Activated CD4-positive, alpha-beta memory T cell treated with anti-CD3 and anti-CD28 coated beads for 36 hours (primary cell): ENCODE data around the gene COL4A3. TPM values are rescaled to one million over a fixed set of nuclear protein-coding genes. Genes with fewer than 3 reads are reported as not detected.

Experiments used
- CTCF ChIA-PET: fragments of 350-600 bp; sonication (Branson Sonifier 250); formaldehyde crosslinking; loops from one replicate; lab custom pipeline; 2021; ENCODE audit warnings: antibody characterized with exemption, inconsistent platforms; lab: Charles Lee
- POLR2A ChIA-PET: fragments of 350-600 bp; sonication (Branson Sonifier 250); formaldehyde crosslinking; loops from one replicate; lab custom pipeline; 2021; ENCODE audit warnings: antibody characterized with exemption; lab: Charles Lee
- DNase-seq: peaks from one replicate; pipeline ENCODE4 v3.0.0-alpha.2; 2020
- H3K27ac Mint-ChIP-seq: one replicate; pipeline ENCODE4 v1.8.0; 2021; ENCODE audit warnings: mixed read lengths
- H3K27me3 Mint-ChIP-seq: one replicate; pipeline ENCODE4 v1.8.0; 2021; ENCODE audit warnings: mixed read lengths
- H3K36me3 Mint-ChIP-seq: one replicate; pipeline ENCODE4 v1.8.0; 2021; ENCODE audit warnings: mixed read lengths
- H3K4me1 Mint-ChIP-seq: one replicate; pipeline ENCODE4 v1.8.0; 2021; ENCODE audit warnings: low read depth, mixed read lengths
- H3K4me3 Mint-ChIP-seq: one replicate; pipeline ENCODE4 v1.8.0; 2021; ENCODE audit warnings: mild to moderate bottlenecking, mixed read lengths
- H3K9me3 Mint-ChIP-seq: one replicate; pipeline ENCODE4 v1.8.0; 2021; ENCODE audit warnings: mixed read lengths
- intact Hi-C: fragments of 100-400 bp; cut with micrococcal nuclease; formaldehyde crosslinking; loops from one replicate; pipeline ENCODE4 v1.15.1; 2023
- total RNA-seq, 2 experiments: library from RNA; stranded (reverse); gene quantifications; one replicate each; pipeline ENCODE4 v1.2.3, GENCODE V29; 2021

Gene COL4A3
- total RNA-seq, 2 experiments from 2014 or later: not detected

GRCh38 chr2:227267410-227268115, 103.1 kb downstream of the COL4A3 start:
- Mint-ChIP-seq H3K27ac (no peak overlapping the region), H3K27me3 (no peaks in the 10 kb centered on the region), H3K4me3 (no peak overlapping the region), H3K36me3 (no peaks in the 10 kb centered on the region), H3K4me1 (no peaks in the 10 kb centered on the region), H3K9me3 (no peaks in the 10 kb centered on the region)
- POLR2A ChIA-PET: no interaction called here
- CTCF ChIA-PET: no interaction called here
- DNase-seq: no peak
- intact Hi-C loops: no loop called here

GRCh38 chr2:227280895-227281294, 116.5 kb downstream of the COL4A3 start:
- Mint-ChIP-seq H3K27ac (no peak overlapping the region), H3K4me1 (no peaks in the 10 kb centered on the region), H3K9me3 (peaks cover 3% of the 10 kb centered on the region), H3K4me3 (no peak overlapping the region), H3K36me3 (no peaks in the 10 kb centered on the region), H3K27me3 (no peaks in the 10 kb centered on the region)
- CTCF ChIA-PET: no interaction called here
- DNase-seq: no peak
- intact Hi-C loops: no loop called here
- POLR2A ChIA-PET: no interaction called here

GRCh38 chr2:227285741-227286236, 121.4 kb downstream of the COL4A3 start:
- CTCF ChIA-PET: no interaction called here
- no peak overlapping the region for H3K4me3 Mint-ChIP-seq

DNA sequence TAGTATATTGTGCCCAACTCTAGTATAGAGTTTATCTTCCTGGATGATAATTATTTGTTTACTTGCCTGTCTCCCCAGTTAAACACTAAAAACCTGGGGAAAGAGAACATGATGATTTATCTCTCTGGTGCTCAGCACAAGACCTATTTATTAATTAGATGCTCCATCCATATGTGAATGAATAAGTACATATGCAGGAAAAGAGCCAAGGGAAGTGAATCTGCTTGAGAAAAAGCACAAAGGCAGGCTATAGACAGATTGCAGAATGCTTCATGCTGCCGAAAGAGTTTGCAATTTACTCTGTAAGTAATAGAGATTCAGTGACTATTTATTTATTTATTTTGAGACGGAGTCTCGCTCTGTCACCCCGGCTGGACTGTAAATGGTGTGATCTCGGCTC, 123.3 kb downstream of the COL4A3 start:
- no peak for DNase-seq
- Mint-ChIP-seq H3K4me3 (no peak overlapping the region), H3K27me3 (no peaks in the 10 kb centered on the region), H3K36me3 (no peaks in the 10 kb centered on the region), H3K9me3 (peaks cover 2% of the 10 kb centered on the region), H3K4me1 (no peaks in the 10 kb centered on the region), H3K27ac (no peak overlapping the region)
- POLR2A ChIA-PET: no interaction called here
- CTCF ChIA-PET: interaction anchor here (1.0 kb wide), 1 partner anchor 49 kb away, joined by 3 read pairs; no protein-coding TSS in a partner anchor
- intact Hi-C loops: no loop called here

More at GRCh38 chr2:227285741-227286236, 121.4 kb downstream of the COL4A3 start:
- Mint-ChIP-seq H3K36me3 (no peaks in the 10 kb centered on the region), H3K9me3 (peaks cover 3% of the 10 kb centered on the region), H3K27ac (no peak overlapping the region), H3K4me1 (no peaks in the 10 kb centered on the region), H3K27me3 (no peaks in the 10 kb centered on the region)
- POLR2A ChIA-PET: no interaction called here
- intact Hi-C loops: no loop called here
- DNase-seq: no peak

DNA sequence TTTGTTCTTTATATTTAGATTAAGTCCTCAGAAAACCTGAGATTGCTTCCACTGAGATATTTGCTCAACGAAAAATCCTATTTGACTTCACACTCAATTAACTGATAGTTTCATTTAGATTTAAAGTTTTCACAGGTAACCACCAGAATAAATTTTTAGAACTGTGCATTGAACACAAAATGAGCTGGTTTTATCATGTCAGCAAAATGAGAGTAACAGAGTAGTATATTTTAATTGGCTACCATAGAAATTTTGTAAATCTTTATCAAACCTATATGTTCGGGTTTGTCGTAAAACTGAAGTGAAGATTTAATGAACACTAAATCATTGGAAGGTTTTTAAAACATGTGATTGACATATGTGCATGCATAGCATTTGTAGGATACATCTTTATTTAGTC, 127.9 kb downstream of the COL4A3 start:
- no peak for DNase-seq
- CTCF ChIA-PET: no interaction called here
- POLR2A ChIA-PET: no interaction called here
- Mint-ChIP-seq H3K27me3 (no peaks in the 10 kb centered on the region), H3K36me3 (no peaks in the 10 kb centered on the region), H3K4me3 (no peak overlapping the region), H3K9me3 (no peaks in the 10 kb centered on the region), H3K4me1 (no peaks in the 10 kb centered on the region), H3K27ac (no peak overlapping the region)
- intact Hi-C loops: no loop called here

DNA sequence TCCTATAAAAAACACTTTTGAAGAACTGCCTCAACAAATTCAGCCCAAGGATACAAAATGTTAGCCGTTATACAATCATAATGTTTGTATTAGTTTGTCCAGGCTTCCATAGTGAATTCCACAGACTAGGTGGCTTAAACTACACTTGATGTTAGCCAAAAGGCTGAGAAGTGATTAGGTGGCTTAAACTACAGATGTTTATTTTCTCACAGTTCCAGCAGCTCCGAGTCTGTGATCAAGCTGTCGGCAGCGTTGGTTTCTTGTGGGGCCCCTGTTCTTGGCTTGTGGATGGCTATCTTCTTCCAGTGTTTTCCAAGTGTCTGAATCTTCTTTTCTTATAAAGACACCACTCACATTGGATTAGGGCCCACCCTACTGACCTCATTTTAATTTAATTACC, 129.1 kb downstream of the COL4A3 start:
- ChIA-PET CTCF (no interaction called here), POLR2A (no interaction called here)
- intact Hi-C loops: no loop called here
- Mint-ChIP-seq H3K36me3 (no peaks in the 10 kb centered on the region), H3K4me3 (no peak overlapping the region), H3K27me3 (no peaks in the 10 kb centered on the region), H3K9me3 (no peaks in the 10 kb centered on the region), H3K27ac (no peak overlapping the region), H3K4me1 (no peaks in the 10 kb centered on the region)
- DNase-seq: no peak

DNA sequence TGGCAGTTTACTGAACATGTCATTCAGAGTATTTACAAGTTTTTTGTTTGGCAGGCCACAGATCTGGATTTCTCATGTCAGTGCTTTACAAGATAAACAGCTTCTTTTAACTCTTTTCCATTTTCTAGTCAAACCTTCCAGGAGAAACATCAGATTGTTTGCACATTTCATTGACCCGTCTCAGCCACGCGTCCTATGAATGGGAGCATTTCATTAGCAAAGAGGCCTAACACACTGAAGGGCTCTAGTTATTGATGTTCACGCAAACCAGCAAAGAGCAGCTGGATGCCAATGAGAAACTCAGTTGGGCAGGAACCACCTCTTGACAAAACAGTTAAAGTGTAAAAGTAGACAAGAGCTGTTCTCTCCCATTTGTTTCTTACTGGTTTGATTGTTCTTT, 131.4 kb downstream of the COL4A3 start:
- intact Hi-C loops: no loop called here
- no peak overlapping the region for H3K4me3 Mint-ChIP-seq
- no peak overlapping the region for H3K27ac Mint-ChIP-seq
- no peaks in the 10 kb centered on the region for H3K4me1 Mint-ChIP-seq
- no peak for DNase-seq
- CTCF ChIA-PET: interaction anchor here (0.6 to 2.1 kb wide), 2 partner anchors 21 to 58 kb away, joined by 3 to 13 read pairs; no protein-coding TSS in a partner anchor
- POLR2A ChIA-PET: no interaction called here
- no peaks in the 10 kb centered on the region for H3K9me3 Mint-ChIP-seq
- no peaks in the 10 kb centered on the region for H3K36me3 Mint-ChIP-seq
- H3K27me3 Mint-ChIP-seq: no peaks in the 10 kb centered on the region

DNA sequence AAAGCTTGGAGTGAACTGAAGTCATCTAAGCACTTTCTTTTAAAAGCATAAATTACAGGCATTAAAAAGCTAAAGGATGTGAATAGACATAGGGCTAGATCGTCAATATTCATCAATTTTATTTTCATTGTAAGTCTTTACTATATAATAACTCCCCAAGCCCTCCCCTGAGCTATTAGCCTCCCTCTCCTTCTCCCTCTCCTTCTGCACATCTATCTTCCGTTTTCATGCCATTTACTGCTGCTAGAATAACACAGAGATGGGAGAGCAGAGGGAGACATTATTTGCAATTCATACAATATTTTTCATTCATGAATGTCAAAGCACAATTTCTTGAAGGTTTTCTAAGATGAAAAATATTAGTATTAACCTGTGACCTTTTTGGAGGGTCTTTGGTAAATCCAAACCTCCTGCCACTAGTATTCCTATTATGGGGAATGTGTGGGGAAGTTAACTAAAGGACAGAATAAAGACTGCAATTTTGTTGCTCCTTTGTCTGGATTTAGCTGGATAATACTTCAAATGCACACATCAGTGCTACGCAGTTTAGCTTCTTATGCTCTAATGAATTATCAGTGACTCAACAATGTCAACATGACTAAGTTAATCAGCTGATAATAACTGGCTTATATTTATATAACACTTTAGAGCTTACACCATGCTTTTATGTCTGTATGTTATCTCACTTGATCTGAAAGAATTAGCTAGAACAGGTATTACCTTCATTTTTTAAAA, 132.4 kb downstream of the COL4A3 start:
- H3K27me3 Mint-ChIP-seq: no peaks in the 10 kb centered on the region
- ChIA-PET POLR2A (no interaction called here), CTCF (interaction anchor here (1.2 to 2.1 kb wide), 2 partner anchors 36 to 59 kb away, joined by 3 to 13 read pairs; no protein-coding TSS in a partner anchor)
- DNase-seq: no peak
- H3K27ac Mint-ChIP-seq: no peak overlapping the region
- no peaks in the 10 kb centered on the region for H3K36me3 Mint-ChIP-seq
- H3K4me3 Mint-ChIP-seq: no peak overlapping the region
- no peaks in the 10 kb centered on the region for H3K9me3 Mint-ChIP-seq
- H3K4me1 Mint-ChIP-seq: no peaks in the 10 kb centered on the region
- intact Hi-C loops: no loop called here

GRCh38 chr2:227301523-227301922, 137.1 kb downstream of the COL4A3 start:
- no peak overlapping the region for H3K27ac Mint-ChIP-seq
- H3K4me3 Mint-ChIP-seq: no peak overlapping the region
- intact Hi-C loops: no loop called here
- no peaks in the 10 kb centered on the region for H3K4me1 Mint-ChIP-seq
- no peaks in the 10 kb centered on the region for H3K9me3 Mint-ChIP-seq
- no peaks in the 10 kb centered on the region for H3K27me3 Mint-ChIP-seq
- ChIA-PET POLR2A (interaction anchor here (1.5 kb wide), 1 partner anchor 24 kb away, joined by 3 read pairs; the partner anchor contains the start of gene MFF), CTCF (no interaction called here)
- H3K36me3 Mint-ChIP-seq: no peaks in the 10 kb centered on the region
- DNase-seq: no peak

- DNase-seq: no peak
- Mint-ChIP-seq H3K36me3 (no peaks in the 10 kb centered on the region), H3K4me3 (no peak overlapping the region), H3K27ac (no peak overlapping the region), H3K4me1 (no peaks in the 10 kb centered on the region), H3K9me3 (no peaks in the 10 kb centered on the region), H3K27me3 (peaks cover 4% of the 10 kb centered on the region)
- ChIA-PET POLR2A (no interaction called here), CTCF (no interaction called here)
- intact Hi-C loops: no loop called here
Observed at GRCh38 chr2:227308784-227309183, 144.4 kb downstream of the COL4A3 start.

- intact Hi-C loops: no loop called here
- H3K27me3 Mint-ChIP-seq: peaks cover 4% of the 10 kb centered on the region
- no peak for DNase-seq
- no peak overlapping the region for H3K27ac Mint-ChIP-seq
- POLR2A ChIA-PET: no interaction called here
- H3K4me1 Mint-ChIP-seq: no peaks in the 10 kb centered on the region
- no peaks in the 10 kb centered on the region for H3K9me3 Mint-ChIP-seq
- CTCF ChIA-PET: no interaction called here
- H3K4me3 Mint-ChIP-seq: no peak overlapping the region
- H3K36me3 Mint-ChIP-seq: no peaks in the 10 kb centered on the region
Observed at GRCh38 chr2:227310756-227311110, 146.3 kb downstream of the COL4A3 start.

DNA sequence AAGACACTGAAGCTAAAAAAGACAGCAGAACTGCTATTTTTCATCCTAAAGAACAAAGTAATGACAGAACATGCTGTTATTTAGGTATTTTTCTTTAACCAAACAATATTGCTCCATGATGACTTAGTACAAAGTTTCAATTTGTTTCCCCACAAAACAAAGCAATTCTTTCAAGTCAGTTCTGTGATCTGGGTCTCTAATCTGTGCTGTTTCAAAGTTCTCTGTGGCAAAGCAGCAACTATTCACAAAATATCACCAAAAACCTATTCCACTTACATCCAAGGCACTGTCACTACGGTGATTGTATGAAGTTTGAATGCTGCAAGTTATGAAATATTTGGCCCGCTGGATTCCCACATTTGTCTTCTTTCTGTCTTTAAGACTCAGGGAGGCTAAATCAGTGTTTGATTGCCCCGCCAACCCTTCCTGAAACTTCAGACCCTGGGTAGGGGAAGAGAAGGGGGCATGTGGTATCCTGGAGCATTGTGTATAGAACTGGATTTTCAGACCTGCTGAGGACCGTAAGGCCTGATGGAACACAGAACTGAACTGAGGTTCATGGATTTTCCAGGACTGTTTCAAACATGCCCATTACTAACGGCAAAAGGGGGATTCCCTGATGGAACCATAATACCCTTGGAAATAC, 147.6 kb downstream of the COL4A3 start:
- no peaks in the 10 kb centered on the region for H3K36me3 Mint-ChIP-seq
- H3K9me3 Mint-ChIP-seq: no peaks in the 10 kb centered on the region
- H3K27ac Mint-ChIP-seq: no peak overlapping the region
- DNase-seq: no peak
- intact Hi-C loops: no loop called here
- H3K27me3 Mint-ChIP-seq: peaks cover 4% of the 10 kb centered on the region
- ChIA-PET CTCF (no interaction called here), POLR2A (no interaction called here)
- no peak overlapping the region for H3K4me3 Mint-ChIP-seq
- H3K4me1 Mint-ChIP-seq: no peaks in the 10 kb centered on the region
